ENCODE results near the gene TRAF3.

The TRAF3 gene

GRCh38 chr14:102737402-102738372 is 39.6 kb upstream of the TRAF3 start:
- in situ Hi-C loops (cut with HindIII; ENCODE audit: low pct_unique_long_range_greater_than_20kb, low sequenced_read_pairs) = no loop called here
- no peak for DNase-seq (ENCODE audit: low read depth in 1 of 2, low spot score in 1 of 2)
- TF ChIP-seq JUND (IDR thresholded peaks at IDR 0.05; ENCODE audit: low read depth) = no peak

- DNase-seq (ENCODE audit: low read depth in 1 of 2, low spot score in 1 of 2) = no peak
- in situ Hi-C loops (cut with HindIII; ENCODE audit: low pct_unique_long_range_greater_than_20kb, low sequenced_read_pairs) = no loop called here
- no peak for TF ChIP-seq JUND (IDR thresholded peaks at IDR 0.05; ENCODE audit: low read depth)
These were observed 38.7 kb upstream of the TRAF3 start for GRCh38 chr14:102738373-102739189.

- TF ChIP-seq JUND (IDR thresholded peaks at IDR 0.05; ENCODE audit: low read depth) = no peak
- DNase-seq (ENCODE audit: low read depth in 1 of 2, low spot score in 1 of 2) = no peak
- in situ Hi-C loops (cut with HindIII; ENCODE audit: low pct_unique_long_range_greater_than_20kb, low sequenced_read_pairs) = no loop called here
These were observed 38.1 kb upstream of the TRAF3 start for GRCh38 chr14:102739190-102739469.

- in situ Hi-C loops (cut with HindIII; ENCODE audit: low pct_unique_long_range_greater_than_20kb, low sequenced_read_pairs) = no loop called here
- TF ChIP-seq JUND (IDR thresholded peaks at IDR 0.05; ENCODE audit: low read depth) = no peak
- no peak for DNase-seq (ENCODE audit: low read depth in 1 of 2, low spot score in 1 of 2)
These were observed 30.4 kb upstream of the TRAF3 start for GRCh38 chr14:102746634-102747438.

- no peak for DNase-seq (ENCODE audit: low read depth in 1 of 2, low spot score in 1 of 2)
- TF ChIP-seq JUND (IDR thresholded peaks at IDR 0.05; ENCODE audit: low read depth) = no peak
- in situ Hi-C loops (cut with HindIII; ENCODE audit: low pct_unique_long_range_greater_than_20kb, low sequenced_read_pairs) = no loop called here
These were observed 28.4 kb upstream of the TRAF3 start for GRCh38 chr14:102748806-102749205.

- in situ Hi-C loops (cut with HindIII; ENCODE audit: low pct_unique_long_range_greater_than_20kb, low sequenced_read_pairs) = no loop called here
- no peak for TF ChIP-seq JUND (IDR thresholded peaks at IDR 0.05; ENCODE audit: low read depth)
- no peak for DNase-seq (ENCODE audit: low read depth in 1 of 2, low spot score in 1 of 2)
These were observed 27.6 kb upstream of the TRAF3 start for GRCh38 chr14:102749393-102750305.

GRCh38 chr14:102750376-102750775 is 26.9 kb upstream of the TRAF3 start:
- in situ Hi-C loops (cut with HindIII; ENCODE audit: low pct_unique_long_range_greater_than_20kb, low sequenced_read_pairs) = no loop called here
- TF ChIP-seq JUND (IDR thresholded peaks at IDR 0.05; ENCODE audit: low read depth) = no peak
- no peak for DNase-seq (ENCODE audit: low read depth in 1 of 2, low spot score in 1 of 2)

GRCh38 chr14:102751088-102751487 is 26.2 kb upstream of the TRAF3 start:
- no peak for TF ChIP-seq JUND (IDR thresholded peaks at IDR 0.05; ENCODE audit: low read depth)
- in situ Hi-C loops (cut with HindIII; ENCODE audit: low pct_unique_long_range_greater_than_20kb, low sequenced_read_pairs) = no loop called here
- no peak for DNase-seq (ENCODE audit: low read depth in 1 of 2, low spot score in 1 of 2)

GRCh38 chr14:102752239-102752847 is 24.9 kb upstream of the TRAF3 start:
- no peak for TF ChIP-seq JUND (IDR thresholded peaks at IDR 0.05; ENCODE audit: low read depth)
- no peak for DNase-seq (ENCODE audit: low read depth in 1 of 2, low spot score in 1 of 2)
- in situ Hi-C loops (cut with HindIII; ENCODE audit: low pct_unique_long_range_greater_than_20kb, low sequenced_read_pairs) = no loop called here

- in situ Hi-C loops (cut with HindIII; ENCODE audit: low pct_unique_long_range_greater_than_20kb, low sequenced_read_pairs) = no loop called here
- DNase-seq (ENCODE audit: low read depth in 1 of 2, low spot score in 1 of 2) = no peak
- no peak for TF ChIP-seq JUND (IDR thresholded peaks at IDR 0.05; ENCODE audit: low read depth)
These were observed 22.6 kb upstream of the TRAF3 start for GRCh38 chr14:102754370-102755262.
